ENCODE results near the gene ALPG.

DNA sequence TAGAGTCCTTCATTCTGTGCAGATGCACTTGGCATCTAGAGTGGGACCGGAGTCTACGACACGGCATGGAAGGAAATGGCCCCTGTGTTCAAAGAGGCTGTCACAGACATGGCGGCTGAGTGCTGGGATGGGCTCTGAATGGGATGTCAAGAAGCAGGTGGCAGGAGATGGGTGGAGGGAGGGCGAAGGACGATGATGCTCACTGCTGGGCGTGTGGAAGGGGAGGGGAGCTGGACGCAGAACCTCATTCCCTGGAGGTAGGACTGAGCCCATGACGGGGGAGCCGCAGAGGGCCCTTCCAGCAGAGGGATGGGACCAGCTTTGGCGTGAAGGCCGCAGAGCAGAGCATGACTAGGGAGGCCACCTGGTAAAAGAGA, 30.5 kb downstream of the ALPG start:
- TF ChIP-seq, protein P1, sequence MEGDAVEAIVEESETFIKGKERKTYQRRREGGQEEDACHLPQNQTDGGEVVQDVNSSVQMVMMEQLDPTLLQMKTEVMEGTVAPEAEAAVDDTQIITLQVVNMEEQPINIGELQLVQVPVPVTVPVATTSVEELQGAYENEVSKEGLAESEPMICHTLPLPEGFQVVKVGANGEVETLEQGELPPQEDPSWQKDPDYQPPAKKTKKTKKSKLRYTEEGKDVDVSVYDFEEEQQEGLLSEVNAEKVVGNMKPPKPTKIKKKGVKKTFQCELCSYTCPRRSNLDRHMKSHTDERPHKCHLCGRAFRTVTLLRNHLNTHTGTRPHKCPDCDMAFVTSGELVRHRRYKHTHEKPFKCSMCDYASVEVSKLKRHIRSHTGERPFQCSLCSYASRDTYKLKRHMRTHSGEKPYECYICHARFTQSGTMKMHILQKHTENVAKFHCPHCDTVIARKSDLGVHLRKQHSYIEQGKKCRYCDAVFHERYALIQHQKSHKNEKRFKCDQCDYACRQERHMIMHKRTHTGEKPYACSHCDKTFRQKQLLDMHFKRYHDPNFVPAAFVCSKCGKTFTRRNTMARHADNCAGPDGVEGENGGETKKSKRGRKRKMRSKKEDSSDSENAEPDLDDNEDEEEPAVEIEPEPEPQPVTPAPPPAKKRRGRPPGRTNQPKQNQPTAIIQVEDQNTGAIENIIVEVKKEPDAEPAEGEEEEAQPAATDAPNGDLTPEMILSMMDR (IDR thresholded peaks at IDR 0.05; ENCODE audit: low read length) = no peak
- TF ChIP-seq EZH2 (IDR thresholded peaks at IDR 0.05; ENCODE audit: borderline replicate concordance, low read length) = no peak
